Adrenal gland (tissue), 12 donors: ENCODE data around the gene MTCP1. TPM values are rescaled to one million over a fixed set of nuclear protein-coding genes. Genes with fewer than 3 reads are reported as not detected.

Experiments used
- DNase-seq, 7 donors: peaks; one replicate each; pipeline ENCODE4 v3.0.0-alpha.2; 2019 to 2020
- H3K27ac ChIP-seq, 5 donors: fragments of 200-600 bp; sonication (generic) in 4 of 5; 1 replicate in 3 of 5; 2 replicates in 2 of 5; pipeline versions ENCODE4 v1.5.1 to v1.8.0; 2016 to 2020; ENCODE audit warnings: mild to moderate bottlenecking in 1 of 5
- H3K27me3 ChIP-seq: fragments of 200-600 bp; 2 replicates; pipeline ENCODE4 v1.8.0; 2021
- H3K36me3 ChIP-seq, 2 donors: fragments of 200-600 bp; replicated peaks in 1 of 2; 1 replicate in 1 of 2; 2 replicates in 1 of 2; pipeline versions ENCODE4 v1.5.1 to v1.8.0; 2018 to 2022
- H3K4me1 ChIP-seq, 2 donors: fragments of 200-600 bp; replicated peaks in 1 of 2; 1 replicate in 1 of 2; 2 replicates in 1 of 2; pipeline versions ENCODE4 v1.5.1 to v1.8.0; 2018 to 2021
- H3K4me3 ChIP-seq, 4 donors: fragments of 200-600 bp; sonication (generic) in 3 of 4; one replicate each; pipeline ENCODE4 v1.5.1; 2016 to 2018
- H3K9me3 ChIP-seq, 3 donors: fragments of 200-600 bp; sonication (generic) in 1 of 3; replicated peaks in 1 of 3; 1 replicate in 2 of 3; 2 replicates in 1 of 3; pipeline versions ENCODE4 v1.5.1 to v1.8.0; 2016 to 2021
- POLR2A ChIP-seq, 2 donors: fragments of 450-650 bp; IDR thresholded peaks; one replicate each; pipeline ENCODE4 v1.6.1; 2017; ENCODE audit warnings: antibody characterized with exemption in 2 of 2, mild to moderate bottlenecking in 2 of 2, moderate library complexity in 1 of 2
- WGBS, 4 donors: extraction: QIAGEN DNeasy Blood & Tissue Kit in 2 of 4; methylation state at CpG; one replicate each; pipeline versions ENCODE4 v1.1.5 to v1.1.7; 2013 to 2017; 5-methylcytosine and 5-hydroxymethylcytosine counted together
- intact Hi-C, 2 donors: fragments of 100-400 bp; cut with DNase I; formaldehyde crosslinking; loops; one replicate each; pipeline versions ENCODE4 v1.14.1 to v1.15.0; 2022 to 2023
- polyA plus RNA-seq, 3 donors: library from polyadenylated mRNA; stranded (reverse); fragments of 200-250 nt in 2 of 3; fragments of 350-450 nt in 1 of 3; fragmentation: Illumina TruSeq in 1 of 3; extraction: RNeasy Lipid Tissue Mini Kit (QIAGEN cat#74804) in 1 of 3; gene quantifications; one replicate each; pipeline ENCODE4 v1.2.3, GENCODE V29; 2013 to 2014
- total RNA-seq, 9 donors: library from RNA; depleted of rRNA in 4 of 9; stranded (reverse); fragments of >200 nt in 4 of 9; fragments of 120-200 nt in 1 of 9; fragmentation: NEBNext Ultra II Directional in 1 of 9; extraction: Animal tissue kit (Norgen Biotek cat#: 25700) in 1 of 9; gene quantifications; one replicate each; pipeline versions ENCODE4 v1.1.0 to v1.2.4, GENCODE V29; 2013 to 2023
- TF ChIP-seq, protein P1 (sequence below), 6 experiments: fragments of 450-650 bp in 4 of 6; fragments of 200-600 bp in 2 of 6; sonication (generic) in 1 of 6; IDR thresholded peaks; 1 replicate in 5 of 6; 2 replicates in 1 of 6; pipeline versions ENCODE4 v1.5.1 to v1.8.0; 2016 to 2021; ENCODE audit warnings: antibody characterized with exemption in 6 of 6, mild to moderate bottlenecking in 2 of 6, moderate library complexity in 1 of 6
- donor health status: healthy with polysubstance abuse.
- donor health status: Bipolar disorder and iron deficiency.
- donor health status: DM: yes; HTN: yes; CAD: no.
- donor health status: DM: no; HTN: no; CAD: no.
- donor health status: DM: no; HTN: no; CAD: no.
- donor health status: DM: yes; HTN: yes; CAD: no.

MTCP1 gene
- total and polyA plus RNA-seq, 12 donors = 1.2 to 218 (median 17.1) TPM; not detected in 1

DNA sequence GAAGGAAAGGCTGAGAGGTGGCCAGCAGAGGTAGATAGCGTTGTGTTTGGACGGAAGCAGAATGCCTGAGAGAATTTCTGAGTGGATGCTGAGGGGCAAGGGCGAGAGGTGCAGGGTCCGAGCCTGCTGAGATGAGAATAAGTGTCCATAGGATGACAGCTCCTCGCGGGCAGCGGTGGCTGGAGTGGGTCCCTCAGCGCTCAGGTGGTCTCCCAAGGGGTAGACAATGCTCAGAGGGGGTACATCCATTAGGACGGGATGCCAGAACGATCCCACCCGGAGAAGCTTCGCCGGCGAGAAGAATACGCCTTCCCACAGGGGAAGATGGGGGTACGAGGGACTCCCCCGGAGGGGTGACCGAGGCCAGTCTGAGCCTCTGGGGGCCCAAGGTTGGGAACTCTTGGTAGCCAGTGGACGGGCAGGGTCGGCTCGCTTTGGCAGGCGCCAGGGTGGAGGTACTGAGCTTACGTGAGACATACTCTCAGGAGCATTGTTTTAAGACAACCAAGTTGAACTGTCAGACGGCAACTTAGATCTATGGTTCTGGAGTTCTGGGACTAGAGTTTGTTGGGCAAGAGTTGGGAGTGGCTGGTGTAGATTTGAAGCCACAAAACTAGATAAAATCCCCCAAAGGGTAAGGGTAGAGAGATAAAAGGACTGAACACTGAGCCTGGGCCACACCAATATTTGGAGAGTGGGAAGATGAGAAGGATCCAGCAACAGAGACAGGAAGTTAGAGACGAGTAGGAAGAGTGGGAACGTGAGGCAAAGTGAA is 16.2 kb upstream of the MTCP1 start:
- intact Hi-C loops = no loop called here
- H3K27ac ChIP-seq = no peak overlapping the region
- H3K4me1 ChIP-seq = no peaks in the 10 kb centered on the region
- 89 to 98% (median 94%) methylated on average over 20 to 26 of the region's 26 CpGs for WGBS, 4 donors
- no peaks in the 10 kb centered on the region for H3K9me3 ChIP-seq
- H3K27me3 ChIP-seq = no peaks in the 10 kb centered on the region
- TF ChIP-seq, protein P1, sequence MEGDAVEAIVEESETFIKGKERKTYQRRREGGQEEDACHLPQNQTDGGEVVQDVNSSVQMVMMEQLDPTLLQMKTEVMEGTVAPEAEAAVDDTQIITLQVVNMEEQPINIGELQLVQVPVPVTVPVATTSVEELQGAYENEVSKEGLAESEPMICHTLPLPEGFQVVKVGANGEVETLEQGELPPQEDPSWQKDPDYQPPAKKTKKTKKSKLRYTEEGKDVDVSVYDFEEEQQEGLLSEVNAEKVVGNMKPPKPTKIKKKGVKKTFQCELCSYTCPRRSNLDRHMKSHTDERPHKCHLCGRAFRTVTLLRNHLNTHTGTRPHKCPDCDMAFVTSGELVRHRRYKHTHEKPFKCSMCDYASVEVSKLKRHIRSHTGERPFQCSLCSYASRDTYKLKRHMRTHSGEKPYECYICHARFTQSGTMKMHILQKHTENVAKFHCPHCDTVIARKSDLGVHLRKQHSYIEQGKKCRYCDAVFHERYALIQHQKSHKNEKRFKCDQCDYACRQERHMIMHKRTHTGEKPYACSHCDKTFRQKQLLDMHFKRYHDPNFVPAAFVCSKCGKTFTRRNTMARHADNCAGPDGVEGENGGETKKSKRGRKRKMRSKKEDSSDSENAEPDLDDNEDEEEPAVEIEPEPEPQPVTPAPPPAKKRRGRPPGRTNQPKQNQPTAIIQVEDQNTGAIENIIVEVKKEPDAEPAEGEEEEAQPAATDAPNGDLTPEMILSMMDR (IDR thresholded peaks at IDR 0.05) = no peak
- no peak for TF ChIP-seq POLR2A (IDR thresholded peaks at IDR 0.05)
- no peak for DNase-seq
- H3K4me3 ChIP-seq = no peak overlapping the region
- H3K36me3 ChIP-seq = peaks cover 0 to 3% of the 10 kb centered on the region in 2 donors

DNA sequence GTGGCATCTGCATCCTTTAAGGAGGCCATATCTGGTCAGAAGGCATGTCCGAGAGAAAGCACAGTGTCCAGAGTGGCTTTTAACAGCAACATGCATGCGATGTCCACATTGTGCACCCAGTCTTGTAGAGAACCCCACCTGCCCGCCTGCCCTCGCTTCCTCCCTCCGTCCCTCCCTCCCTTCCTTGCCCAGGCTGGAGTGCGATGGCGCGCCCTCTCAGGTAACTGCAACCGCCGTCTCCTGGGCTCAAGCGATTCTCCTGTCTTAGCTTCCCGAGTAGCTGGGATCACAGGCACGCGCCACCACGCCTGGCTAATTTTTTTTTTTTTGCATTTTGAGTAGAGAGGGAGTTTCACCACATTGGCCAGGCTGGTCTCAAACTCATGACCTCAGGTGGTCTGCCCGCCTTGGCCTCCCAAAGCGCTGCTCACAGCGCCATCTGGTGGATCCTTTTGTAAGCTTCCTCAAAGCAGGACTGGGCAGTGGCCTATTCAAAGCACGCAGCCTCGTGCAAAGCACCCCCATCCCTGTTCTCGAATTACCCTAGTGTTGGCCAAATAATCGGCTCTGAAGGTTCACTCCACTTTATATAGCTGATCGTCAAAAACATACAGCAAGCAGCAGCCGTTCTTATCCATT is 15.4 kb upstream of the MTCP1 start:
- Histone ChIP-seq H3K9me3 (no peaks in the 10 kb centered on the region), H3K27ac (no peak overlapping the region), H3K4me1 (no peaks in the 10 kb centered on the region), H3K27me3 (no peaks in the 10 kb centered on the region), H3K36me3 (no peaks in the 10 kb centered on the region), H3K4me3 (no peak overlapping the region)
- no peak for TF ChIP-seq POLR2A (IDR thresholded peaks at IDR 0.05)
- TF ChIP-seq, protein P1 (IDR thresholded peaks at IDR 0.05) = peak in 5 of 6 experiments; percentile 31 to 50 (median 40)
- intact Hi-C loops = no loop called here
- 73 to 86% (median 82%) methylated on average over 18 to 24 of the region's 24 CpGs for WGBS, 4 donors
- peak in 3 of 7 donors; percentile 17 to 45 (median 32) for DNase-seq

DNA sequence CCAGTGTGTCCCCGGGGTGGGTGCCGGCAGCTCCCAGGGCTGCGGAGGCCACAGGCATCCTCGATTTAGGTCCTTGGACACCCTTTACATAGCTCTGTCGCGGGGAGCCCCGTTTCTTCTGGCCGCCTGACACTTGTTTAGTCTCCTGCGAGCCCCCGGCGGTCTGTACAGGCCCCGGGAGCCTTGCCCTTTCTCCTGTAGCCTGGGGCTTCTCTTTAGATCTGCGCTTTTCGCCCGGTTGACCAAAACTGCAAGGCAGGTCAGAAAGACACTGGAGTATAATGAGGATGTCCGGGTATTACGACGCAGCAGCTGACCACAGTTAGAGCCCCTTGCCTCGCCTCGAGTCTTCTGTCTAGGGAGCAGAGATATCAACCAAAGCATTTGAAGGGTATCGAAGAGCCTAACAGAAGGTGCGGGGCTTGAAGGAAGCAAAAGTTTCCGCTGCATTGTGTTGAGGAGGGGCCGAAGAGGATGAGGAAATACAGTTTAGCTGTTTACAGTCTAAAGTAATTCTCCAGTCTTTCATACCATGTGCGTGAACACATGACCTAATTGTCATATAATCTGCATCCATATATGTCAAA is 851 bp upstream of the MTCP1 start:
- no peak for TF ChIP-seq POLR2A (IDR thresholded peaks at IDR 0.05)
- TF ChIP-seq, protein P1 (IDR thresholded peaks at IDR 0.05) = no peak
- DNase-seq = peak in 1 of 7 donors; percentile 56
- H3K4me3 ChIP-seq = peak overlapping the region; percentile 26 to 60 (median 50)
- peaks cover 0 to 10% of the 10 kb centered on the region in 2 donors for H3K4me1 ChIP-seq
- no peaks in the 10 kb centered on the region for H3K9me3 ChIP-seq
- intact Hi-C loops = no loop called here
- H3K27ac ChIP-seq = peak overlapping the region; percentile 51 to 86 (median 72)
- H3K36me3 ChIP-seq = peaks cover 0 to 13% of the 10 kb centered on the region in 2 donors
- H3K27me3 ChIP-seq = no peaks in the 10 kb centered on the region
- WGBS, 4 donors = 0 to 41% (median 17%) methylated on average over 4 to 25 of the region's 25 CpGs

DNA sequence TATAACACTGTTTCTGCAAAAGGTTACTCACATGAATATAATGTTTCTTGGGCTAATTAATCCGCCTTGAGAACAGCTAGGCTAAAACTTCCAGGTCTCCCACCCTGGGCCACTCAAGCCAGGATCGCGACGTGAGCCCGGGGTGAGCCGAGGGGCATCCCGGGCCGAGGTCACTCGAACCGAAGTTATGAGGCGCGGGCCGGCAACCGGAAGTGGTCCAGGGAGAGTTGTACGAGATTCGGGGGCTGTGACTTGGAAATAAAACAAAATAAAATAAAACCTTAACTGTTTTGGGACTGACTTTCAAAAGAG is 317 bp downstream of the MTCP1 start:
- intact Hi-C loops = no loop called here
- Histone ChIP-seq H3K9me3 (no peaks in the 10 kb centered on the region), H3K27me3 (no peaks in the 10 kb centered on the region), H3K27ac (peak overlapping the region; percentile 21 to 86 (median 71)), H3K4me3 (peak overlapping the region in 2 of 4 donors; percentile 36 to 59), H3K36me3 (peaks cover 0 to 9% of the 10 kb centered on the region in 2 donors), H3K4me1 (peaks cover 0 to 10% of the 10 kb centered on the region in 2 donors)
- TF ChIP-seq POLR2A (IDR thresholded peaks at IDR 0.05) = no peak
- TF ChIP-seq, protein P1 (IDR thresholded peaks at IDR 0.05) = no peak
- no peak for DNase-seq
- 0 to 45% (median 14%) methylated on average over 7 to 16 of the region's 16 CpGs for WGBS, 4 donors
